Lower leg skin (tissue), 3 donors: Measurements from ENCODE around the gene LYPLA2.

Experiments used
- CTCF ChIP-seq, 3 donors: fragments of 450-650 bp; IDR thresholded peaks; one replicate each; pipeline ENCODE4 v1.5.1; 2016; ENCODE audit warnings: antibody characterized with exemption in 3 of 3, mild to moderate bottlenecking in 3 of 3, moderate library complexity in 2 of 3
- POLR2A ChIP-seq, 2 donors: fragments of 450-650 bp; IDR thresholded peaks; one replicate each; pipeline ENCODE4 v1.6.1; 2016 to 2017; ENCODE audit warnings: antibody characterized with exemption in 2 of 2, mild to moderate bottlenecking in 1 of 2, moderate library complexity in 1 of 2

- TF ChIP-seq CTCF (IDR thresholded peaks at IDR 0.05) (no peak), POLR2A (IDR thresholded peaks at IDR 0.05) (no peak)
Measured at GRCh38 chr1:23772854-23773242, 18.1 kb upstream of the LYPLA2 start.
